22Rv1 (cell line): Measurements from ENCODE around the gene DHRS4.

Source experiments
- H3K27ac ChIP-seq: fragments of 450-650 bp; 2 replicates; pipeline ENCODE4 v1.5.1; 2017
- ZFX ChIP-seq: fragments of 450-650 bp; IDR thresholded peaks from 2 replicates; pipeline ENCODE4 v1.6.1; 2017; ENCODE audit warnings: antibody characterized with exemption, borderline replicate concordance
- TF ChIP-seq, protein P1 (sequence below): fragments of 450-650 bp; IDR thresholded peaks from 2 replicates; pipeline ENCODE4 v1.5.1; 2017; ENCODE audit warnings: mild to moderate bottlenecking

Gene DHRS4

DNA sequence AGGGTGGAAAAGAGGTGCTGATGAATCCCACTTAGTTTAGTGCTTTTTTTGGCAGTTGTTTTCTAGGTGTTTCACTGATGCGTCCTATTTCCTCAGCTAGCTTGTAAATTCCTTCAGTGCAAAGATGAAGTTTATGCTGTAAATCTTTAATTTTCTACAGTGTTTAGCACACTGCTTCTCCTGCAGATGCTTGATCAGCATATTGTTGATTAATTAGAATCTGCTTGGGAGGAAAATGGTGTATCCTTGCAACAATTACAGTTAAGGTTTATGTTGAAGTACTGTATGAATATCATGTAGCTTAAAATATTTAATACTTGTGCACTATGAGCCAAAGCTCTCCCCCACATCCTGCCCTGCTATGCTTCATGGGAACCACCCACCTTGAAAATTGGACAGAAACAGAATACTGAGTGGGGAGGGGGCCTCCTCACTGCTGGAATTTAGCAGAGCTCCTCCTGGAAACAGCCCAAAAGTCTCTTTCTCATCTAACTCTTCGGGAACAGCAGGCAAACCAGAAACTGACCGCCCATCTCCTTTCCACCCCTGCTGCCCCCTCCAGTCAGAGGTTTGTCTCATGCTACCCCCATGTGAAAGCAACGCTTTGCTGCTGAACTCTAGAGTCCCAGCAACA, 20.3 kb upstream of the DHRS4 start:
- H3K27ac ChIP-seq = no peak overlapping the region
- TF ChIP-seq, protein P1, sequence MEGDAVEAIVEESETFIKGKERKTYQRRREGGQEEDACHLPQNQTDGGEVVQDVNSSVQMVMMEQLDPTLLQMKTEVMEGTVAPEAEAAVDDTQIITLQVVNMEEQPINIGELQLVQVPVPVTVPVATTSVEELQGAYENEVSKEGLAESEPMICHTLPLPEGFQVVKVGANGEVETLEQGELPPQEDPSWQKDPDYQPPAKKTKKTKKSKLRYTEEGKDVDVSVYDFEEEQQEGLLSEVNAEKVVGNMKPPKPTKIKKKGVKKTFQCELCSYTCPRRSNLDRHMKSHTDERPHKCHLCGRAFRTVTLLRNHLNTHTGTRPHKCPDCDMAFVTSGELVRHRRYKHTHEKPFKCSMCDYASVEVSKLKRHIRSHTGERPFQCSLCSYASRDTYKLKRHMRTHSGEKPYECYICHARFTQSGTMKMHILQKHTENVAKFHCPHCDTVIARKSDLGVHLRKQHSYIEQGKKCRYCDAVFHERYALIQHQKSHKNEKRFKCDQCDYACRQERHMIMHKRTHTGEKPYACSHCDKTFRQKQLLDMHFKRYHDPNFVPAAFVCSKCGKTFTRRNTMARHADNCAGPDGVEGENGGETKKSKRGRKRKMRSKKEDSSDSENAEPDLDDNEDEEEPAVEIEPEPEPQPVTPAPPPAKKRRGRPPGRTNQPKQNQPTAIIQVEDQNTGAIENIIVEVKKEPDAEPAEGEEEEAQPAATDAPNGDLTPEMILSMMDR = no peak
- TF ChIP-seq ZFX = no peak

DNA sequence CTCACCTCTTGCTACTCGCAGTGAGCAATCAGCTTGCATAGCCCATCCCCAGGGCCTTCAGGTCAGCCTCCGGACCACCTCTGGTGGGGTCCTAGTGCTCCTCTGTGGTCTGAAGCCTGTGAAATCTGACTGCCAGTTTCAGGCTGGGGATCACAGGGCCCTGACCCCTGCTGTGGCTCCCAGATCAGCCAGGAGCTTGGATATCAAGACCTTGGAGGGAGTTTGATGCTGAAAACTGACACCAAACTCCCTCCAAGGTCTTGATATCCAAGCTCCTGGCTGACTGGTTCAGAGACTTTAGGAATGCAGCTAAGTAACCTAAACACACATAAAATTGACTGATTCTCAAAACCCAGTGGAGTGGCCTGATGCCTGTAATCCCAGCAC, 19.8 kb upstream of the DHRS4 start:
- no peak for TF ChIP-seq ZFX
- no peak overlapping the region for H3K27ac ChIP-seq

DNA sequence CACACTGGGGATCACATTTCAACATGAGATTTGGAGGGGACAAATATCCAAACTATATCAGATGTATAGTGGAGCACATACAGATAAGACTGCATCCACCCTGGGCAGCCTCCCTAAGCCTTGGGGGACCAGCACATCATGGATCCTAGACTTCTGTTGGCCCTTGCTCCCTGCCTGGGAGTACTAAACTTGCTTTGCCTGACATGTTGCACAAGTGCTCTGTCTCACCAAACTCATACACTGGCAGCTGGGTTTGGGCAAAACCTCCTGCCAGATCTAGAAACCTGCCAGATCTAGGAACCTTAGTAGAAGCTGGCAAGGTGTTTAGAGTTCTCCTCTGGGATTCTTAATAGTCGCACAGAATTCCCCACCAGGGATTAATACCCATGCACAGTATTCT, 18.4 kb upstream of the DHRS4 start:
- no peak overlapping the region for H3K27ac ChIP-seq
- TF ChIP-seq ZFX = no peak
- TF ChIP-seq, protein P1 = no peak

DNA sequence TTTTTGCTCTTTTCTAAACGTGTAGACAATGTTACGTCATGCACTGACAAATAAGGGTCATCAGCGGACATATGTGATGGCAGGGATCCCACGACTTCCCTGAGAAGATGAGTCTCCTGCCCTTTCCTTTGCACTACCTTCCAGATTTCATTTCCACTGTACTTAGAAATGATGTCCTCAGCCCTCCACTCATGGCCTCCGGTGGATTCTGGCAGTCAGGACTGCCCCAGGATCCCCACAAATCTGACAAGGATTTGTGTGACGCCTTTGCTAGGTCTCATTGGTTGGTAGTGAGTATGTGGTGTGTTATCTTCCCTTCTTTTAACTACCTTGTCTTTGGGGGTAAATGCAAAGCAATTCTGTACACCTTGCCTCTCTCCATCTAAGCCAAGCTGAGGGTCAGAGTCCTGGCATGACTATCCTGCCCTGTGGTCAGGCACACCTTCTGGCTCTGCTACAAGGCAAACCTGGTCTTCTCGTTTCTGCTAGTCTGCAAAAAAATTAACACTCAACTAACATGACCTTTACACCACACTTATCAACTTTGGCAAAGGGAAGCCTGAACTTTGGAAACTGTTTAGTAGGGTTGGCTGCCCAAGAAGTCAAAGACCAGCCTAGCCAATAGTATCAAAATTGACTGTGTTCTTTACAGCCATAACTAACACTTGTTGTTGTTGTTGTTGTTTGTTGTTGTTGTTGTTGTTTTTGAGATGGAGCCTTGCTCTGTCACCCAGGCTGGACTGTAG, 17.3 kb upstream of the DHRS4 start:
- H3K27ac ChIP-seq = no peak overlapping the region
- TF ChIP-seq ZFX = no peak
- TF ChIP-seq, protein P1 = no peak

DNA sequence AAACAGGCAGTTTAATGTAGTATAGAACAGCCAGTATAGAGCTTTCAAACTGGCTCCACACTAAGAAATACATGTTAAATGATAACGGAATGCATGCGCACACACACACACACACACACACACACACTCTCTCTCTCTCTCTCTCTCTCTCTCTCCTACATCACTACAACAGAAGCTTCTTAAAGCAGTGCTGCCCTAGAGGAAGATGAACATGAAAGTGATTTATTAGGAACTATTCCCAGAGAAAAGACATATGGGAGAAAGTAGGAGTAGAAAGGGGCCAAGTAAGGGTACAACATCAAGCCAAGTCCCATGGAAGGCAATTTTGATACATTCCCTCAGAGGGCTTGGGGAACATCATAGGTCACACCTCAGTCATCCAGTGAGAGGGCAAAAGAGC, 16.4 kb upstream of the DHRS4 start:
- no peak for TF ChIP-seq ZFX
- TF ChIP-seq, protein P1 = no peak
- H3K27ac ChIP-seq = no peak overlapping the region

DNA sequence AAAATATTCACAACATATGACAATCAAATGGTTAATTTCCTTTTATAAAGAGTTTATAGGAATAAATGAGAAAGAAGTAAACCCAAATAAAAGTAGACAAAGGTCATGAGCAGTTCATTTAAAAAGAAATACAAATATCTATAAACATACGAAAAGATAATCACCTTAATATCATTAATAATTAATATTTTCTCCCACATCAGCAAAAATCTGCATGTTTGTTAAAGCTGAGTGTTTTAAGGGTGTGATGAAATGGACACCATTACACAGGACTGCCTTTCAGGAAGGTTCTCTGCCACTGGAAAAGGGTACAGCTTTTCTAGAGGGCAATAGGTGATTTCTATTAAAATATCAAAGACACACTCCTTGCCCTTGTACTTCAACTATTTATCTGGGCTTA, 14.7 kb upstream of the DHRS4 start:
- TF ChIP-seq, protein P1 = no peak
- TF ChIP-seq ZFX = no peak
- H3K27ac ChIP-seq = no peak overlapping the region

DNA sequence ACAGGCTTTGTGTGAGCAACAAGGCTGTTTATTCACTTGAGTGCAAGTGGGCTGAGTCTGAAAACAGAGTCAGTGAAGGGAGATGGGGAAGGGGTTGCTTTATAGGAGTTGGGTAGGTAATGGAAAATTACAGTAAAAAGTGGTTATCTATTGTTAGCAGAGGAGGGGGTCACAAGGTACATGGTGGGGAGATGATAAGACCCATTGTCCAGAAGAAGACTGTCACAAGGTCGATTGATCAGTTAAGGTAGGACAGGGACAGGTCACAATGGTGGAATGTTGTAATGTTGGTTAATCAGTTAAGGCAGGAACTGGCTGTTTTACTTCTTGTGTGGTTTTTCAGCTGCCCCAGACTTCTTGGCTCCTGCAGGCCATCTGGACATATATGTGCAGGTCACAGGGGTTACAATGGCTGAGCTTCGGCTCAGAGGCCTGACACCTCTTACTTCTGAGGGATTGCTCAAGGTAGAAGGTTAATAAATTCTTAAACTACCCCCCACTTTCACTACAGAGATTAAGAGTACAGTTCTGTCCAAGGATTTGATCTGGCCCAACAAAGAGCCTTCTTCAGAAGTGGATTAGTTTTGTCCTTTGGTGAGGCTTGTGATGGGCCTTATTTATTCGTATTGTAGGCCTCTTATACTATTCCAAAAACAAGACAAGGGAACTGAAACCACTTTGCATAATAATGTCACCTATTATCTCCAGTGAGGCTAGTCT, 13.8 kb upstream of the DHRS4 start:
- no peak overlapping the region for H3K27ac ChIP-seq
- TF ChIP-seq, protein P1 = no peak
- TF ChIP-seq ZFX = no peak
